Panc1 (cell line): ENCODE measurements around the gene CANT1. TPM values are rescaled to one million over a fixed set of nuclear protein-coding genes. Genes with fewer than 3 reads are reported as not detected.

Experiments used
- ATAC-seq: fragments of 200-7000 bp; cut with Tn5 transposase; 2 replicates; pipeline ENCODE4 v1.9.1; 2020; ENCODE audit warnings: mild to moderate bottlenecking, moderate library complexity
- BruUV-seq: library from RNA; stranded (reverse); fragments of 400-500 nt; replicated peaks from 2 replicates; lab custom pipeline; 2021; lab: Mats Ljungman, UMichigan
- CTCF ChIA-PET: fragments of 300-600 bp; sonication (Branson Sonifier 250); formaldehyde crosslinking; loops from one replicate; lab custom pipeline; 2022; ENCODE audit warnings: antibody characterized with exemption; lab: Charles Lee
- POLR2A ChIA-PET: fragments of 300-600 bp; sonication (Branson Sonifier 250); formaldehyde crosslinking; loops from one replicate; lab custom pipeline; 2022; ENCODE audit warnings: antibody characterized with exemption; lab: Charles Lee
- DNase-seq: peaks from one replicate; pipeline ENCODE4 v3.0.0-alpha.2; 2010; ENCODE audit warnings: low read depth, low spot score
- H3K27ac ChIP-seq: 2 replicates; pipeline ENCODE4 v1.5.1; 2011; ENCODE audit warnings: mild to moderate bottlenecking, low read length, inconsistent platforms
- H3K27me3 ChIP-seq: fragments of 200-500 bp; sonication (Bioruptor generic); 2 replicates; pipeline ENCODE4 v1.6.0; 2014; ENCODE audit warnings: low read length, inconsistent platforms; ENCODE audit not compliant: control insufficient read depth, insufficient read depth
- H3K36me3 ChIP-seq: fragments of 200-500 bp; sonication (Bioruptor generic); 2 replicates; pipeline ENCODE4 v1.5.1; 2014; ENCODE audit warnings: inconsistent platforms, mild to moderate bottlenecking, low read length, moderate library complexity; ENCODE audit not compliant: control insufficient read depth, insufficient read depth
- H3K4me1 ChIP-seq: 2 replicates; pipeline ENCODE4 v1.5.1; 2011; ENCODE audit warnings: inconsistent platforms, mild to moderate bottlenecking, low read length, moderate library complexity; ENCODE audit not compliant: control insufficient read depth, insufficient read depth
- H3K4me3 ChIP-seq, 2 experiments: 2 replicates each; pipeline ENCODE4 v1.5.1; 2011 to 2012; ENCODE audit warnings: low read depth in 2 of 2, low read length in 2 of 2, mild to moderate bottlenecking in 2 of 2, inconsistent platforms in 1 of 2, moderate library complexity in 1 of 2
- H3K9me3 ChIP-seq: fragments of 200-500 bp; sonication (Bioruptor generic); 2 replicates; pipeline ENCODE4 v1.5.1; 2014; ENCODE audit warnings: low read depth, mild to moderate bottlenecking, inconsistent platforms, low read length, moderate library complexity; ENCODE audit not compliant: control insufficient read depth, insufficient read depth
- CTCF ChIP-seq: fragments of 450-650 bp; IDR thresholded peaks from 2 replicates; pipeline ENCODE4 v1.5.1; 2017; ENCODE audit warnings: mild to moderate bottlenecking
- POLR2AphosphoS5 ChIP-seq: IDR thresholded peaks from 2 replicates; pipeline ENCODE4 v1.6.1; 2012; ENCODE audit warnings: mild to moderate bottlenecking, low read depth, low read length, moderate library complexity
- REST ChIP-seq, 2 experiments: IDR thresholded peaks; 2 replicates each; pipeline ENCODE4 v1.6.1; 2011 to 2012; ENCODE audit warnings: low read depth in 2 of 2, control low read depth in 1 of 2, low read length in 1 of 2, mild to moderate bottlenecking in 1 of 2, moderate library complexity in 1 of 2; ENCODE audit not compliant: insufficient read depth in 1 of 2
- SIN3A ChIP-seq: IDR thresholded peaks from 2 replicates; pipeline ENCODE4 v1.6.1; 2012; ENCODE audit warnings: low read depth, mild to moderate bottlenecking, low read length, moderate library complexity, borderline replicate concordance; ENCODE audit not compliant: insufficient read depth
- TCF7L2 ChIP-seq: IDR thresholded peaks from 2 replicates; pipeline ENCODE4 v1.6.1; 2011; ENCODE audit warnings: mild to moderate bottlenecking, low read depth, low read length, inconsistent platforms
- in situ Hi-C: cut with HindIII; loops from 2 replicates; pipeline ENCODE4 v1.10.0; 2016; ENCODE audit warnings: low sequenced_read_pairs, low pct_unique_long_range_greater_than_20kb
- intact Hi-C: fragments of 100-400 bp; cut with micrococcal nuclease; formaldehyde crosslinking; loops from one replicate; pipeline ENCODE4 v1.10.0; 2022; ENCODE audit not compliant: unreplicated experiment
- total RNA-seq: library from RNA; stranded (reverse); gene quantifications from one replicate; pipeline ENCODE4 v1.2.1, GENCODE V29; 2021; ENCODE audit not compliant: unreplicated experiment

CANT1 gene
- total RNA-seq, 1 experiment from 2014 or later: 160 TPM

GRCh38 chr17:79041723-79042420 lies 32.3 kb upstream of the CANT1 start:
- in situ Hi-C loops: no loop called here
- DNase-seq (no peak), ATAC-seq (no peak)
- ChIA-PET POLR2A (no interaction called here), CTCF (interaction anchor here (0.7 kb wide), 2 partner anchors 20 to 35 kb away, joined by 3 to 5 read pairs; no protein-coding TSS in a partner anchor)
- no peaks in the 10 kb centered on the region for H3K4me1 ChIP-seq
- H3K36me3 ChIP-seq: no peaks in the 10 kb centered on the region
- no peaks in the 10 kb centered on the region; the same call in 1 of the 2 replicates for H3K27me3 ChIP-seq
- H3K4me3 ChIP-seq: no peak overlapping the region
- intact Hi-C loops: no loop called here
- no peak for TF ChIP-seq REST (IDR thresholded peaks at IDR 0.05; ENCODE audit: insufficient read depth in 1 of 2, low read depth in 2 of 2, low read length in 1 of 2)
- TF ChIP-seq POLR2AphosphoS5: no peak
- no peak for TF ChIP-seq TCF7L2
- TF ChIP-seq CTCF: no peak
- no peak for TF ChIP-seq SIN3A
- no peak overlapping the region for H3K27ac ChIP-seq
- BruUV-seq: no TSS peak
- H3K9me3 ChIP-seq: no peaks in the 10 kb centered on the region

- Histone ChIP-seq H3K4me1 (no peaks in the 10 kb centered on the region), H3K27ac (no peak overlapping the region), H3K9me3 (no peaks in the 10 kb centered on the region), H3K4me3 (no peak overlapping the region), H3K27me3 (no peaks in the 10 kb centered on the region; the same call in 1 of the 2 replicates), H3K36me3 (no peaks in the 10 kb centered on the region)
- in situ Hi-C loops (no loop called here), intact Hi-C loops (no loop called here)
- CTCF ChIA-PET: interaction anchor here (0.6 to 0.7 kb wide), 3 partner anchors 13 to 189 kb away, joined by 3 to 8 read pairs (median 5); no protein-coding TSS in a partner anchor
- ATAC-seq (no peak), DNase-seq (no peak)
- no TSS peak for BruUV-seq
- POLR2A ChIA-PET: interaction anchor here (0.6 kb wide), 2 partner anchors 32 to 589 kb away, joined by 4 to 8 read pairs; partner anchors contain the start of gene CANT1
- TF ChIP-seq TCF7L2 (no peak), SIN3A (no peak), REST (IDR thresholded peaks at IDR 0.05; ENCODE audit: insufficient read depth in 1 of 2, low read depth in 2 of 2, low read length in 1 of 2) (no peak), CTCF (no peak), POLR2AphosphoS5 (no peak)
Measured at GRCh38 chr17:79041041-79041570, 31.5 kb upstream of the CANT1 start.
